ENCODE data around the gene SRCAP. TPM values are rescaled to one million over a fixed set of nuclear protein-coding genes. Genes with fewer than 3 reads are reported as not detected.

The SRCAP gene
- total and polyA plus RNA-seq, 2 of the 8 experiments (the other 6 are each of a cell fraction or from before 2014, with no cell fraction given): 5.5 to 54.3 TPM

DNA sequence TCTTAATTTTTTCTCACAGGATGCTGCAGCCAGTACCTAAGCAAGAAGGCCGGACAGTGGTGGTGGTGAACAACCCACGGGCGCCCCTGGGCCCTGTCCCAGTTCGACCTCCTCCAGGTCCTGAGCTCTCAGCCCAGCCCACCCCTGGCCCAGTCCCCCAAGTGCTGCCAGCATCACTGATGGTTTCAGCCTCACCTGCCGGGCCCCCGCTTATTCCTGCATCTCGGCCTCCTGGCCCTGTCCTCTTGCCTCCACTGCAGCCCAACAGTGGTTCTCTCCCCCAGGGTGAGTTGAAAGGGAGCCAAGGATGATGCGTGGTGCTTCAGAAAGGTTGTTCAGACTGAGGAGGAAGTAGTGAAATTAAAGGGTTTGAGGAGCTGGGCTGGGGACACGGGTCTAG, 21.7 kb downstream of the SRCAP start:
- H2AFZ ChIP-seq (ENCODE audit: low read length): no peak overlapping the region
- DNase-seq (ENCODE audit: low read depth in 1 of 2, low spot score in 2 of 2) (no peak), FAIRE-seq (no peak)
- CTCF ChIA-PET (ENCODE audit: partially characterized antibody): no interaction called here
- H3K9ac ChIP-seq (replicated peaks in 1 of 4; ENCODE audit: extremely low read depth in 1 of 4, low read depth in 3 of 4, low read length in 3 of 4): no peak overlapping the region
- H3K36me3 ChIP-seq (ENCODE audit: control insufficient read depth in 2 of 4, insufficient read depth in 4 of 4, low read length in 3 of 4): peaks cover 47 to 83% (median 78%) of the 10 kb centered on the region in 4 experiments
- no peaks in the 10 kb centered on the region for H3K4me1 ChIP-seq (replicated peaks in 1 of 4; ENCODE audit: control insufficient read depth in 3 of 4, insufficient read depth in 4 of 4, low read length in 3 of 4)
- no peak overlapping the region for H3K4ac ChIP-seq (replicated peaks; ENCODE audit: insufficient read length, low read depth, low read length)
- H3K56ac ChIP-seq (replicated peaks; ENCODE audit: insufficient read length, low read depth, low read length): no peak overlapping the region
- H3K4me2 ChIP-seq (ENCODE audit: insufficient read depth in 1 of 2, low read depth in 2 of 2, low read length in 2 of 2): no peak overlapping the region
- H3K9me3 ChIP-seq (ENCODE audit: insufficient read depth in 2 of 2, low read depth in 1 of 2, low read length in 1 of 2): no peaks in the 10 kb centered on the region
- H4K8ac ChIP-seq (ENCODE audit: extremely low read depth, insufficient read depth, low read length): no peak overlapping the region
- H3K27me3 ChIP-seq (replicated peaks in 1 of 4; ENCODE audit: control insufficient read depth in 3 of 4, extremely low read depth in 1 of 4, insufficient read depth in 3 of 4, low read length in 3 of 4): no peaks in the 10 kb centered on the region
- H3K23ac ChIP-seq (ENCODE audit: insufficient read length): no peak overlapping the region
- WGBS, 2 experiments (ENCODE audit: extremely low coverage in 1 of 2, insufficient coverage in 1 of 2, insufficient read length in 1 of 2, insufficient replicate concordance in 2 of 2, low coverage in 1 of 2, low lambda C conversion rate in 2 of 2, missing lambda C conversion rate in 1 of 2): 80% methylated on average over 9 of the region's 9 CpGs; no CpG with 5 or more reads in 1 of the 2 experiments
- H2BK120ac ChIP-seq (replicated peaks; ENCODE audit: low read depth, low read length): no peak overlapping the region
- H2BK20ac ChIP-seq (ENCODE audit: low read length): no peak overlapping the region
- POLR2A ChIA-PET (ENCODE audit: partially characterized antibody): interaction anchor here (0.6 to 6.8 kb wide), 7 partner anchors 10 to 320 kb away, joined by 3 to 80 read pairs (median 21); partner anchors contain the start of gene SRCAP
- no peak for TF ChIP-seq POLR2A (IDR thresholded peaks at IDR 0.05; ENCODE audit: control extremely low read depth in 1 of 2, low read depth in 2 of 2, low read length in 2 of 2)
- no peak for TF ChIP-seq SIRT6 (IDR thresholded peaks at IDR 0.05; ENCODE audit: low read length)
- TF ChIP-seq CTBP2 (IDR thresholded peaks at IDR 0.05; ENCODE audit: borderline replicate concordance, insufficient read depth, insufficient read length, low read length): no peak
- TF ChIP-seq CBX5 (IDR thresholded peaks at IDR 0.05; ENCODE audit: low read depth, low read length): no peak
- TF ChIP-seq, protein P1, sequence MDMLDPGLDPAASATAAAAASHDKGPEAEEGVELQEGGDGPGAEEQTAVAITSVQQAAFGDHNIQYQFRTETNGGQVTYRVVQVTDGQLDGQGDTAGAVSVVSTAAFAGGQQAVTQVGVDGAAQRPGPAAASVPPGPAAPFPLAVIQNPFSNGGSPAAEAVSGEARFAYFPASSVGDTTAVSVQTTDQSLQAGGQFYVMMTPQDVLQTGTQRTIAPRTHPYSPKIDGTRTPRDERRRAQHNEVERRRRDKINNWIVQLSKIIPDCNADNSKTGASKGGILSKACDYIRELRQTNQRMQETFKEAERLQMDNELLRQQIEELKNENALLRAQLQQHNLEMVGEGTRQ (IDR thresholded peaks at IDR 0.05; ENCODE audit: low read length): no peak
- no peaks in the 10 kb centered on the region for H3K79me2 ChIP-seq (ENCODE audit: control insufficient read depth in 1 of 2, insufficient read depth in 2 of 2, low read length in 2 of 2)
- no peak overlapping the region for H2BK12ac ChIP-seq (ENCODE audit: low read depth, low read length)
- H2AK5ac ChIP-seq (ENCODE audit: low read depth, low read length): no peak overlapping the region
- H3K4me3 ChIP-seq (ENCODE audit: extremely low read depth in 1 of 4, insufficient read depth in 2 of 4, low read depth in 3 of 4, low read length in 4 of 4): no peak overlapping the region
- H3K23me2 ChIP-seq (ENCODE audit: low read depth, low read length): no peaks in the 10 kb centered on the region; the same call in 1 of the 2 replicates
- no peak overlapping the region for H2BK5ac ChIP-seq (ENCODE audit: low read depth, low read length)
- no peak overlapping the region for H3K18ac ChIP-seq (ENCODE audit: extremely low read depth, low read length)
- no peak overlapping the region for H4K5ac ChIP-seq (ENCODE audit: insufficient read length, low read depth, low read length)
- no peak overlapping the region for H3K27ac ChIP-seq (ENCODE audit: low read depth, low read length)
- H3K79me1 ChIP-seq (ENCODE audit: low read depth, low read length): peaks cover 6% of the 10 kb centered on the region; the same call in 1 of the 2 replicates
- H4K20me1 ChIP-seq (replicated peaks in 1 of 2; ENCODE audit: control insufficient read depth in 1 of 2, insufficient read depth in 2 of 2, low read length in 2 of 2): peaks cover 8 to 30% of the 10 kb centered on the region in 2 experiments
- H4K91ac ChIP-seq (replicated peaks; ENCODE audit: insufficient read length, low read length): no peak overlapping the region
- no peak overlapping the region for H3K14ac ChIP-seq (ENCODE audit: insufficient read length)
- H2BK15ac ChIP-seq (ENCODE audit: low read length): no peak overlapping the region

Data from H1 (cell line).